Osteoblast (primary cell): ENCODE measurements around the gene TIMM44. TPM values are rescaled to one million over a fixed set of nuclear protein-coding genes. Genes with fewer than 3 reads are reported as not detected.

Source experiments
- DNase-seq: peaks from one replicate; pipeline ENCODE4 v3.0.0; 2011; ENCODE audit warnings: low spot score, mixed read lengths; ENCODE audit not compliant: insufficient read length; ENCODE audit errors: missing footprints
- H2AFZ ChIP-seq: 2 replicates; pipeline ENCODE4 v1.6.0; 2011; ENCODE audit warnings: mild to moderate bottlenecking, low read length
- H3K27ac ChIP-seq: 2 replicates; pipeline ENCODE4 v1.5.1; 2011; ENCODE audit warnings: mild to moderate bottlenecking, low read depth, low read length, moderate library complexity
- H3K27me3 ChIP-seq: 2 replicates; pipeline ENCODE4 v1.6.0; 2012; ENCODE audit warnings: mild to moderate bottlenecking, control low read depth, inconsistent platforms, low read length, moderate library complexity; ENCODE audit not compliant: insufficient read depth
- H3K36me3 ChIP-seq: 2 replicates; pipeline ENCODE4 v1.5.1; 2011; ENCODE audit warnings: mild to moderate bottlenecking, low read length, control low read depth, moderate library complexity; ENCODE audit not compliant: insufficient read depth
- H3K4me1 ChIP-seq: 2 replicates; pipeline ENCODE4 v1.5.1; 2011; ENCODE audit warnings: mild to moderate bottlenecking, low read length, control low read depth, moderate library complexity; ENCODE audit not compliant: insufficient read depth
- H3K4me2 ChIP-seq: 2 replicates; pipeline ENCODE4 v1.6.0; 2011; ENCODE audit warnings: mild to moderate bottlenecking, low read length; ENCODE audit not compliant: insufficient read depth
- H3K4me3 ChIP-seq: fragments of 200-600 bp; sonication (generic); 3 replicates; pipeline ENCODE4 v1.5.1; 2012; ENCODE audit warnings: mild to moderate bottlenecking, low read length, inconsistent platforms; ENCODE audit not compliant: insufficient read depth
- H3K79me2 ChIP-seq: 2 replicates; pipeline ENCODE4 v1.6.0; 2012; ENCODE audit warnings: mild to moderate bottlenecking, low read length, control low read depth, inconsistent platforms; ENCODE audit not compliant: insufficient read depth
- H3K9me3 ChIP-seq: 2 replicates; pipeline ENCODE4 v1.5.1; 2011; ENCODE audit warnings: low read depth, low read length, control low read depth
- H4K20me1 ChIP-seq: 2 replicates; pipeline ENCODE4 v1.6.0; 2012; ENCODE audit warnings: mild to moderate bottlenecking, low read length, control low read depth; ENCODE audit not compliant: insufficient read depth
- total RNA-seq: library from RNA; depleted of rRNA; stranded (reverse); fragments of >200 nt; gene quantifications from 2 replicates; pipeline ENCODE4 v1.2.3, GENCODE V29; 2012
- TF ChIP-seq, protein P1 (sequence below): IDR thresholded peaks from 2 replicates; pipeline ENCODE4 v1.5.1; 2011; ENCODE audit warnings: mild to moderate bottlenecking, low read depth, low read length, moderate library complexity; ENCODE audit errors: extremely low read depth

Gene TIMM44
- total RNA-seq, 1 donor, result 52.5 TPM

DNA sequence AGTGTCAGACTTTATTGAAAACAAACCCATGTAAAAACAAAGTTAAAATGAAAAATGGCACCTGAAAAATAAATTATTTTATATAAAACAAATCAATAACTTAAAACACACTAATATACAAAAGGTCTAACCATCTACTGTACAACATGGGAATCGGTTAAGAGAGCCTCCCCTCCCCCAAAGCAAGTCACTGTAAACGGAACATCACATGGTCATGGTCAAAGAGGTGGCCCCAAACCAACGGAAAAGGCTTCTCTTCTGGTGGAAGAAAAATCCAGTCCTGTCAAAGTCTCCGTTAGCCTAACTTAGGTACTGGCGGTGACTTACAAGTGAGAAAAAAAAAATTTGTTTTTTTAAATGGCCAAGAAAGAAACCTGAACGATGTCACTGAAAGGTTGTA, 15.7 kb upstream of the TIMM44 start:
- H3K36me3 ChIP-seq, result peaks cover 36% of the 10 kb centered on the region

DNA sequence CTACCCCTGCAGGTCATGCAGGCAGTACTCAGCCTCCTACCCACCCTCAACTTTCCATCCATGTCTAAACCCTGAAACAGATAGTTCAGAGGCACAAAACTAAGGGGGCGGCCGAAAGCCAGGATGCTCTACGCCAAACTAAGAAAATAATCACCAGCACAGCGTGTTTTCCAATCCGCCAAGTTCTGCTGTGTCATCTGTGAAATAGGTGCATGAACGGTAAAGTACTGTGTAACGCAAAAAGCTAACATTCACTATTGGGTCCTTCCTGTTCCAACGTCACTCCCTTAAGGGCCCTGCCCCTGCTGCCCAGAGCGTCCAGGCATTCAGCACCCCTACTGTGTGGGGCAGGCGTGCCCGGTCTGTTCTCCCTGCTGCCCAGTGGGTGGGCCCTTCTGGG, 12.2 kb upstream of the TIMM44 start:
- peak; percentile 11 for DNase-seq

More for the DNA sequence above, 15.7 kb upstream of the TIMM44 start:
- TF ChIP-seq, protein P1, sequence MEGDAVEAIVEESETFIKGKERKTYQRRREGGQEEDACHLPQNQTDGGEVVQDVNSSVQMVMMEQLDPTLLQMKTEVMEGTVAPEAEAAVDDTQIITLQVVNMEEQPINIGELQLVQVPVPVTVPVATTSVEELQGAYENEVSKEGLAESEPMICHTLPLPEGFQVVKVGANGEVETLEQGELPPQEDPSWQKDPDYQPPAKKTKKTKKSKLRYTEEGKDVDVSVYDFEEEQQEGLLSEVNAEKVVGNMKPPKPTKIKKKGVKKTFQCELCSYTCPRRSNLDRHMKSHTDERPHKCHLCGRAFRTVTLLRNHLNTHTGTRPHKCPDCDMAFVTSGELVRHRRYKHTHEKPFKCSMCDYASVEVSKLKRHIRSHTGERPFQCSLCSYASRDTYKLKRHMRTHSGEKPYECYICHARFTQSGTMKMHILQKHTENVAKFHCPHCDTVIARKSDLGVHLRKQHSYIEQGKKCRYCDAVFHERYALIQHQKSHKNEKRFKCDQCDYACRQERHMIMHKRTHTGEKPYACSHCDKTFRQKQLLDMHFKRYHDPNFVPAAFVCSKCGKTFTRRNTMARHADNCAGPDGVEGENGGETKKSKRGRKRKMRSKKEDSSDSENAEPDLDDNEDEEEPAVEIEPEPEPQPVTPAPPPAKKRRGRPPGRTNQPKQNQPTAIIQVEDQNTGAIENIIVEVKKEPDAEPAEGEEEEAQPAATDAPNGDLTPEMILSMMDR, result no peak
- Histone ChIP-seq H3K79me2 (no peaks in the 10 kb centered on the region), H3K9me3 (no peaks in the 10 kb centered on the region), H3K4me2 (no peak overlapping the region), H3K27ac (no peak overlapping the region), H3K27me3 (no peaks in the 10 kb centered on the region), H3K4me3 (no peak overlapping the region), H4K20me1 (no peaks in the 10 kb centered on the region), H2AFZ (no peak overlapping the region), H3K4me1 (no peaks in the 10 kb centered on the region)
- peak; percentile 74 for DNase-seq

DNA sequence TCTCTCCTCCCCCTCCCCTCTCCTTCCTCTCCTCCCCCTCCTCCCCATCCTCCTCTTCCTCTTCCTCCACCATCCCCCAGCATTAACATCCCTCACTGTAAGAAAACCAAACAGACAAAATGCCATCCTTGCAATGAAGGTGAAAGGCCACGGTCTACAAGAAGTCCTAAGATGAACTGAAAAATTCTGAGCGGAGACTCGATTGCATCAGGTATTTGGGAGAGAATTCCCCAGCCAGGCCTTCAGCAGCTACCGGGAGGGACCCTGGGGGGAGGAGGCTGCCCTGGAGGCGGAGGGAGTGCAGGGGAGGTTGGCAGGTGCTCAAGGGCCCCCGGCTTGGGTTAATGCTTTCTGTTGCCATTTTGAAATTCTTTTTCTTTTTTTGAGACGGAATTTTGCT, 10.1 kb upstream of the TIMM44 start:
- no peaks in the 10 kb centered on the region for H4K20me1 ChIP-seq
- H3K9me3 ChIP-seq, result no peaks in the 10 kb centered on the region
- no peaks in the 10 kb centered on the region for H3K27me3 ChIP-seq
- H3K36me3 ChIP-seq, result no peaks in the 10 kb centered on the region
- no peak overlapping the region for H2AFZ ChIP-seq
- no peak for DNase-seq
- peaks cover 3% of the 10 kb centered on the region for H3K4me1 ChIP-seq
- no peaks in the 10 kb centered on the region for H3K79me2 ChIP-seq
- H3K27ac ChIP-seq, result no peak overlapping the region
- H3K4me2 ChIP-seq, result no peak overlapping the region
- no peak overlapping the region for H3K4me3 ChIP-seq
- TF ChIP-seq, protein P1, result no peak

More for the DNA sequence above, 12.2 kb upstream of the TIMM44 start:
- peaks cover 14% of the 10 kb centered on the region for H3K36me3 ChIP-seq
- no peak overlapping the region for H2AFZ ChIP-seq
- no peak overlapping the region for H3K27ac ChIP-seq
- H3K27me3 ChIP-seq, result no peaks in the 10 kb centered on the region
- peaks cover 3% of the 10 kb centered on the region for H3K4me1 ChIP-seq
- H3K4me2 ChIP-seq, result no peak overlapping the region
- no peak overlapping the region for H3K4me3 ChIP-seq
- TF ChIP-seq, protein P1, result no peak
- no peaks in the 10 kb centered on the region for H4K20me1 ChIP-seq
- H3K79me2 ChIP-seq, result no peaks in the 10 kb centered on the region
- H3K9me3 ChIP-seq, result no peaks in the 10 kb centered on the region

DNA sequence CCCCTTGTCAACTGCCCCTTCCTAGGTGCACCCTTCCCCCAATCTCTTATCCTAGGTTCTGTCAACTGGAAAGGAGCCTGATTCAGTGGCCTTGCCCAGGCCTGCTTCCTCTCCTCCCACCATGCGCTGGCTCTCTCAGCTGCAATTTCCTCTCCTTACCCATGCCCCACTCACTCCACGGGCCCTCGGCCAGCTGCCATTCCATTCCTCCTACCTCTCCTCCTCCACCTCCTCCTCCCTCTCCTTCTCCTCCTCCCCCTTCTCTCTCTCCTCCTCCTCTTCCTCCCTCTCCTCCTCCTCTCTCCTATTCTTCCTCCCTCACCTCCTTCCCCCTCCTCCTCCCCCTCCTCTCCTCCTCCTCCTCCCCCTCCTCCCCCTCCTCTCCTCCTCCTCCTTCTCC, 9.6 kb upstream of the TIMM44 start:
- no peaks in the 10 kb centered on the region for H3K36me3 ChIP-seq
- TF ChIP-seq, protein P1, result no peak

More for the DNA sequence above, 9.6 kb upstream of the TIMM44 start:
- H2AFZ ChIP-seq, result peak overlapping the region; percentile 35
- H3K79me2 ChIP-seq, result no peaks in the 10 kb centered on the region
- peak; percentile 85 for DNase-seq
- no peaks in the 10 kb centered on the region for H4K20me1 ChIP-seq
- H3K27me3 ChIP-seq, result no peaks in the 10 kb centered on the region
- H3K27ac ChIP-seq, result no peak overlapping the region
- no peak overlapping the region for H3K4me2 ChIP-seq
- H3K4me1 ChIP-seq, result peaks cover 3% of the 10 kb centered on the region
- H3K4me3 ChIP-seq, result no peak overlapping the region
- H3K9me3 ChIP-seq, result no peaks in the 10 kb centered on the region
